HepG2 (cell line): ENCODE measurements around the gene CNNM4. TPM values are rescaled to one million over a fixed set of nuclear protein-coding genes. Genes with fewer than 3 reads are reported as not detected.

Source experiments
- ATF7 ChIP-seq, 2 experiments: fragments of 450-650 bp in 1 of 2; sonication (generic) in 1 of 2; formaldehyde crosslinking in 1 of 2; IDR thresholded peaks; 2 replicates each; pipeline versions ENCODE4 v1.4.0 to v1.6.1; 2016 to 2020; ENCODE audit warnings: antibody characterized with exemption in 1 of 2, mild to moderate bottlenecking in 1 of 2, missing genetic modification reagents in 1 of 2
- FOSL1 ChIP-seq: sonication (generic); formaldehyde crosslinking; IDR thresholded peaks from 2 replicates; pipeline ENCODE4 v1.9.0; 2021; ENCODE audit warnings: missing genetic modification reagents, borderline replicate concordance
- HDAC1 ChIP-seq: sonication (generic); formaldehyde crosslinking; IDR thresholded peaks from 2 replicates; pipeline ENCODE4 v1.5.1; 2020; ENCODE audit warnings: mild to moderate bottlenecking, missing genetic modification reagents
- KDM5A ChIP-seq: fragments of 200-600 bp; sonication (generic); IDR thresholded peaks from 2 replicates; pipeline ENCODE4 v1.7.0; 2018; ENCODE audit warnings: antibody characterized with exemption, mild to moderate bottlenecking, low read length, borderline replicate concordance
- SALL2 ChIP-seq: sonication (generic); formaldehyde crosslinking; IDR thresholded peaks from 2 replicates; pipeline ENCODE4 v1.8.1; 2023; ENCODE audit warnings: mild to moderate bottlenecking, missing genetic modification reagents, inconsistent platforms
- SKI ChIP-seq: fragments of 450-650 bp; IDR thresholded peaks from one replicate; pipeline ENCODE4 v1.6.1; 2018; ENCODE audit warnings: mild to moderate bottlenecking; ENCODE audit not compliant: partially characterized antibody
- SOX5 ChIP-seq: IDR thresholded peaks from 2 replicates; pipeline ENCODE4 v1.6.1; 2016; ENCODE audit warnings: borderline replicate concordance
- SP1 ChIP-seq, 2 experiments: fragments of 450-650 bp in 1 of 2; sonication (generic) in 1 of 2; formaldehyde crosslinking in 1 of 2; IDR thresholded peaks; 2 replicates each; pipeline versions ENCODE4 v1.4.0 to v1.6.1; 2016 to 2020; ENCODE audit warnings: missing genetic modification reagents in 1 of 2
- TBX2 ChIP-seq: sonication (generic); formaldehyde crosslinking; IDR thresholded peaks from 2 replicates; pipeline ENCODE4 v1.5.0; 2020; ENCODE audit warnings: missing genetic modification reagents, mild to moderate bottlenecking, borderline replicate concordance
- XRCC5 ChIP-seq: fragments of 200-400 bp; formaldehyde crosslinking; optimal IDR thresholded peaks from 2 replicates; pipeline ENCODE3; 2017; ENCODE audit warnings: mild to moderate bottlenecking, low read length
- ZNF510 ChIP-seq: sonication (generic); formaldehyde crosslinking; IDR thresholded peaks from 2 replicates; pipeline ENCODE4 v1.4.0; 2020; ENCODE audit warnings: low read depth, mild to moderate bottlenecking, missing genetic modification reagents
- ZNF546 ChIP-seq: sonication (generic); formaldehyde crosslinking; conservative IDR thresholded peaks from 2 replicates; pipeline ENCODE4 v1.8.1; 2023; ENCODE audit warnings: mild to moderate bottlenecking, missing genetic modification reagents
- ZNF557 ChIP-seq: sonication (generic); formaldehyde crosslinking; IDR thresholded peaks from 2 replicates; pipeline ENCODE4 v1.4.0; 2020; ENCODE audit warnings: missing genetic modification reagents
- ZNF589 ChIP-seq: sonication (generic); formaldehyde crosslinking; conservative IDR thresholded peaks from 2 replicates; pipeline ENCODE4 v1.8.0; 2022; ENCODE audit warnings: mild to moderate bottlenecking, moderate library complexity, missing genetic modification reagents
- ZNF709 ChIP-seq: sonication (generic); formaldehyde crosslinking; IDR thresholded peaks from 2 replicates; pipeline ENCODE4 v1.5.0; 2020; ENCODE audit warnings: mild to moderate bottlenecking, missing genetic modification reagents
- ZNF720 ChIP-seq: sonication (generic); formaldehyde crosslinking; IDR thresholded peaks from 2 replicates; pipeline ENCODE4 v1.4.0; 2020; ENCODE audit warnings: missing genetic modification reagents
- ZNF749 ChIP-seq: sonication (generic); formaldehyde crosslinking; IDR thresholded peaks from 2 replicates; pipeline ENCODE4 v1.8.0; 2022; ENCODE audit warnings: mild to moderate bottlenecking, missing genetic modification reagents, moderate library complexity, borderline replicate concordance
- ZNF83 ChIP-seq: sonication (generic); formaldehyde crosslinking; IDR thresholded peaks from 2 replicates; pipeline ENCODE4 v1.4.0; 2020; ENCODE audit warnings: missing genetic modification reagents, mild to moderate bottlenecking, borderline replicate concordance
- polyA plus RNA-seq, 8 experiments: library from polyadenylated mRNA; depleted of rRNA in 3 of 8; stranded (reverse) in 7 of 8; unstranded in 1 of 8; fragments of >200 nt; fragmentation: Illumina TruSeq in 4 of 8; extraction: Trizol in 4 of 8; gene quantifications; 2 replicates each; pipeline versions ENCODE4 v1.2.1 to v1.2.3, GENCODE V29; 2011 to 2016; ENCODE audit warnings: low read depth in 4 of 8, missing spikeins in 1 of 8, mixed read lengths in 1 of 8; ENCODE audit not compliant: insufficient read depth in 1 of 8
- total RNA-seq, 5 experiments: library from RNA; depleted of rRNA; stranded (reverse); fragments of >200 nt; fragmentation: Illumina TruSeq; extraction: Trizol; gene quantifications; 2 replicates each; pipeline ENCODE4 v1.2.3, GENCODE V29; 2016; ENCODE audit warnings: low read depth in 1 of 5
- TF ChIP-seq, protein P1 (sequence below): fragments of 450-650 bp; IDR thresholded peaks from 2 replicates; pipeline ENCODE4 v1.6.1; 2017
- TF ChIP-seq, protein P2 (sequence below): sonication (generic); formaldehyde crosslinking; IDR thresholded peaks from 2 replicates; pipeline ENCODE4 v1.5.0; 2020; ENCODE audit warnings: missing genetic modification reagents
- TF ChIP-seq, protein P3 (sequence below): sonication (generic); formaldehyde crosslinking; IDR thresholded peaks from 2 replicates; pipeline ENCODE4 v1.5.1; 2020; ENCODE audit warnings: missing genetic modification reagents, mild to moderate bottlenecking, borderline replicate concordance
- TF ChIP-seq, protein P4 (sequence below): sonication (generic); formaldehyde crosslinking; IDR thresholded peaks from 2 replicates; pipeline ENCODE4 v1.4.0; 2020; ENCODE audit warnings: missing genetic modification reagents
- TF ChIP-seq, protein P5 (sequence below): sonication (generic); formaldehyde crosslinking; conservative IDR thresholded peaks from 2 replicates; pipeline ENCODE4 v1.4.0; 2020; ENCODE audit warnings: missing genetic modification reagents

The CNNM4 gene
- total and polyA plus RNA-seq, 2 of the 13 experiments (the other 11 are each of a cell fraction or from before 2014, with no cell fraction given) = 5.9 to 8.4 TPM

DNA sequence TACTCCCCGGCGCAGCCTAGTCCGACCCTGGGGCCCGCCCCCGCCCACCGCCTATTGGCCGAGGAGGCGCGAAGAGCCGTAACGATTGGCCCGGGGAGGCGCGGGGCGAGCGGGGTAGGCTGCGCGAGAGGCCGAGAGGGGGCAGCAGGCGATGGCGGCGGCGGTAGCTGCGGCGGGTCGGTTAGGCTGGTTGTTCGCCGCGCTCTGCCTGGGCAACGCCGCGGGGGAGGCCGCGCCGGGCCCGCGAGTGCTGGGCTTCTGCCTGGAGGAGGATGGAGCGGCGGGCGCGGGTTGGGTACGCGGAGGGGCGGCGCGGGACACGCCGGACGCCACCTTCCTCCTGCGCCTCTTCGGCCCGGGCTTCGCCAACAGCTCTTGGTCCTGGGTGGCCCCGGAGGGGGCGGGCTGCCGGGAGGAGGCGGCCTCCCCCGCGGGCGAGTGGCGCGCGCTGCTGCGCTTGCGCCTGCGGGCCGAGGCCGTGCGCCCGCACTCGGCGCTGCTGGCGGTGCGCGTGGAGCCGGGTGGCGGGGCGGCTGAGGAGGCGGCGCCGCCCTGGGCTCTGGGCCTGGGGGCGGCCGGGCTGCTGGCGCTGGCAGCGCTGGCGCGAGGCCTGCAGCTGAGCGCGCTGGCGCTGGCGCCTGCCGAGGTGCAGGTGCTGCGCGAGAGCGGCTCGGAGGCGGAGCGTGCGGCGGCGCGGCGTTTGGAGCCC, 55.6 kb downstream of the CNNM4 start, which contains the start of gene CNNM3 (continued):
- peak; percentile 76; the same call in 1 of the 2 replicates for TF ChIP-seq ZNF83 (CRISPR knock-in tag)
- TF ChIP-seq, protein P1, sequence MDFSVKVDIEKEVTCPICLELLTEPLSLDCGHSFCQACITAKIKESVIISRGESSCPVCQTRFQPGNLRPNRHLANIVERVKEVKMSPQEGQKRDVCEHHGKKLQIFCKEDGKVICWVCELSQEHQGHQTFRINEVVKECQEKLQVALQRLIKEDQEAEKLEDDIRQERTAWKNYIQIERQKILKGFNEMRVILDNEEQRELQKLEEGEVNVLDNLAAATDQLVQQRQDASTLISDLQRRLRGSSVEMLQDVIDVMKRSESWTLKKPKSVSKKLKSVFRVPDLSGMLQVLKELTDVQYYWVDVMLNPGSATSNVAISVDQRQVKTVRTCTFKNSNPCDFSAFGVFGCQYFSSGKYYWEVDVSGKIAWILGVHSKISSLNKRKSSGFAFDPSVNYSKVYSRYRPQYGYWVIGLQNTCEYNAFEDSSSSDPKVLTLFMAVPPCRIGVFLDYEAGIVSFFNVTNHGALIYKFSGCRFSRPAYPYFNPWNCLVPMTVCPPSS = no peak
- TF ChIP-seq HDAC1 (CRISPR knock-in tag) = peak; percentile 56
- TF ChIP-seq TBX2 (CRISPR knock-in tag) = peak; percentile 90
- TF ChIP-seq, protein P2, sequence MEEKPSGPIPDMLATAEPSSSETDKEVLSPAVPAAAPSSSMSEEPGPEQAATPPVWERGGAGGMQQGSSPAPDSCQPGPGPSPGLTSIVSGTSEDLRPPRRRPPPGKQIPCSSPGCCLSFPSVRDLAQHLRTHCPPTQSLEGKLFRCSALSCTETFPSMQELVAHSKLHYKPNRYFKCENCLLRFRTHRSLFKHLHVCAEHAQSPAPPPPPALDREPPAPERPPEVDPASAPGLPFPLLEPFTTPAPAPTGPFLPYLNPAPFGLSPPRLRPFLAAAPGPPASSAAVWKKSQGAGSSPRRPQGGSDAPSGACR = 0 out of 2 replicates have a peak, but pooled peaks have one; percentile 9
- TF ChIP-seq, protein P3, sequence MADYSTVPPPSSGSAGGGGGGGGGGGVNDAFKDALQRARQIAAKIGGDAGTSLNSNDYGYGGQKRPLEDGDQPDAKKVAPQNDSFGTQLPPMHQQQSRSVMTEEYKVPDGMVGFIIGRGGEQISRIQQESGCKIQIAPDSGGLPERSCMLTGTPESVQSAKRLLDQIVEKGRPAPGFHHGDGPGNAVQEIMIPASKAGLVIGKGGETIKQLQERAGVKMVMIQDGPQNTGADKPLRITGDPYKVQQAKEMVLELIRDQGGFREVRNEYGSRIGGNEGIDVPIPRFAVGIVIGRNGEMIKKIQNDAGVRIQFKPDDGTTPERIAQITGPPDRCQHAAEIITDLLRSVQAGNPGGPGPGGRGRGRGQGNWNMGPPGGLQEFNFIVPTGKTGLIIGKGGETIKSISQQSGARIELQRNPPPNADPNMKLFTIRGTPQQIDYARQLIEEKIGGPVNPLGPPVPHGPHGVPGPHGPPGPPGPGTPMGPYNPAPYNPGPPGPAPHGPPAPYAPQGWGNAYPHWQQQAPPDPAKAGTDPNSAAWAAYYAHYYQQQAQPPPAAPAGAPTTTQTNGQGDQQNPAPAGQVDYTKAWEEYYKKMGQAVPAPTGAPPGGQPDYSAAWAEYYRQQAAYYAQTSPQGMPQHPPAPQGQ (CRISPR knock-in tag) = 0 out of 2 replicates have a peak, but pooled peaks have one; percentile 66
- TF ChIP-seq FOSL1 (CRISPR knock-in tag) = no peak
- no peak for TF ChIP-seq SP1 (IDR thresholded peaks at IDR 0.05)
- peak; percentile 83 for TF ChIP-seq SP1 (CRISPR knock-in tag; IDR thresholded peaks at IDR 0.05)
- no peak for TF ChIP-seq ZNF510
- TF ChIP-seq, protein P4, sequence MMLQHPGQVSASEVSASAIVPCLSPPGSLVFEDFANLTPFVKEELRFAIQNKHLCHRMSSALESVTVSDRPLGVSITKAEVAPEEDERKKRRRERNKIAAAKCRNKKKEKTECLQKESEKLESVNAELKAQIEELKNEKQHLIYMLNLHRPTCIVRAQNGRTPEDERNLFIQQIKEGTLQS (CRISPR knock-in tag) = 0 out of 2 replicates have a peak, but pooled peaks have one; percentile 48
- TF ChIP-seq, protein P5, sequence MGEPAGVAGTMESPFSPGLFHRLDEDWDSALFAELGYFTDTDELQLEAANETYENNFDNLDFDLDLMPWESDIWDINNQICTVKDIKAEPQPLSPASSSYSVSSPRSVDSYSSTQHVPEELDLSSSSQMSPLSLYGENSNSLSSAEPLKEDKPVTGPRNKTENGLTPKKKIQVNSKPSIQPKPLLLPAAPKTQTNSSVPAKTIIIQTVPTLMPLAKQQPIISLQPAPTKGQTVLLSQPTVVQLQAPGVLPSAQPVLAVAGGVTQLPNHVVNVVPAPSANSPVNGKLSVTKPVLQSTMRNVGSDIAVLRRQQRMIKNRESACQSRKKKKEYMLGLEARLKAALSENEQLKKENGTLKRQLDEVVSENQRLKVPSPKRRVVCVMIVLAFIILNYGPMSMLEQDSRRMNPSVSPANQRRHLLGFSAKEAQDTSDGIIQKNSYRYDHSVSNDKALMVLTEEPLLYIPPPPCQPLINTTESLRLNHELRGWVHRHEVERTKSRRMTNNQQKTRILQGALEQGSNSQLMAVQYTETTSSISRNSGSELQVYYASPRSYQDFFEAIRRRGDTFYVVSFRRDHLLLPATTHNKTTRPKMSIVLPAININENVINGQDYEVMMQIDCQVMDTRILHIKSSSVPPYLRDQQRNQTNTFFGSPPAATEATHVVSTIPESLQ (CRISPR knock-in tag) = no peak
- TF ChIP-seq ZNF557 (CRISPR knock-in tag) = 0 out of 2 replicates have a peak, but pooled peaks have one; percentile 86
- TF ChIP-seq ZNF720 = no peak
- TF ChIP-seq ZNF589 (CRISPR knock-in tag) = 0 out of 2 replicates have a peak, but pooled peaks have one; percentile 72
- TF ChIP-seq ZNF709 (CRISPR knock-in tag) = peak; percentile 56; the same call in 1 of the 2 replicates
- peak; percentile 56 for TF ChIP-seq XRCC5
- peak; percentile 90 for TF ChIP-seq SKI
- TF ChIP-seq ZNF749 (CRISPR knock-in tag) = peak; percentile 71; the same call in 1 of the 2 replicates
- TF ChIP-seq SALL2 (CRISPR knock-in tag) = peak; percentile 88
- peak; percentile 31; the same call in 1 of the 2 replicates for TF ChIP-seq SOX5
- TF ChIP-seq ATF7 (IDR thresholded peaks at IDR 0.05) = no peak
- 0 out of 2 replicates have a peak, but pooled peaks have one; percentile 30 for TF ChIP-seq ATF7 (CRISPR knock-in tag; IDR thresholded peaks at IDR 0.05)
- TF ChIP-seq KDM5A = peak; percentile 36; the same call in 1 of the 2 replicates
- TF ChIP-seq ZNF546 = peak; percentile 84
